Measurements from ENCODE around the gene SRGAP3.

DNA sequence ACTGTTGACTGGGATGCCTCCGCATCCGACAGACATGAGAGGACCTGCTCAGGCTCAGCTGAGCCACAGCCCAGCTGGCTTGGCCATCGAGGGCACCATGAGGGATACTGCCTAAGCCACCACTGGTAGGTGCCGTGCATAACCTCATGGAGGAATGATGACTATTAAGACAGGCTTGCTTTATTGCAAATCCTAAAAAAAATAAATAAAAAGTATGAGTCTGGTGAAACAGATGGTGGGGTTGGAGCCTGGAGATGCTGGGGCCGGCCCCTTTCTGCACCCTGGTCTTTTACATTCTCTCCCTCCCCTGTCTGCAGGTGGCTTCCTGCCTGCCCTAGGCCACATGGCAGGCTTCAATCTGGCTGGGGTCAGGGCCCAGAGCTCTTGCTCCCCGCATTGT lies 262.2 kb downstream of the SRGAP3 start:
- TF ChIP-seq, protein P1, sequence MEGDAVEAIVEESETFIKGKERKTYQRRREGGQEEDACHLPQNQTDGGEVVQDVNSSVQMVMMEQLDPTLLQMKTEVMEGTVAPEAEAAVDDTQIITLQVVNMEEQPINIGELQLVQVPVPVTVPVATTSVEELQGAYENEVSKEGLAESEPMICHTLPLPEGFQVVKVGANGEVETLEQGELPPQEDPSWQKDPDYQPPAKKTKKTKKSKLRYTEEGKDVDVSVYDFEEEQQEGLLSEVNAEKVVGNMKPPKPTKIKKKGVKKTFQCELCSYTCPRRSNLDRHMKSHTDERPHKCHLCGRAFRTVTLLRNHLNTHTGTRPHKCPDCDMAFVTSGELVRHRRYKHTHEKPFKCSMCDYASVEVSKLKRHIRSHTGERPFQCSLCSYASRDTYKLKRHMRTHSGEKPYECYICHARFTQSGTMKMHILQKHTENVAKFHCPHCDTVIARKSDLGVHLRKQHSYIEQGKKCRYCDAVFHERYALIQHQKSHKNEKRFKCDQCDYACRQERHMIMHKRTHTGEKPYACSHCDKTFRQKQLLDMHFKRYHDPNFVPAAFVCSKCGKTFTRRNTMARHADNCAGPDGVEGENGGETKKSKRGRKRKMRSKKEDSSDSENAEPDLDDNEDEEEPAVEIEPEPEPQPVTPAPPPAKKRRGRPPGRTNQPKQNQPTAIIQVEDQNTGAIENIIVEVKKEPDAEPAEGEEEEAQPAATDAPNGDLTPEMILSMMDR (IDR thresholded peaks at IDR 0.05; ENCODE audit: low read depth, low read length) = no peak
- TF ChIP-seq EZH2phosphoT487 (IDR thresholded peaks at IDR 0.05; ENCODE audit: low read depth) = no peak

Measured in OCI-LY3 (cell line).